K562 (cell line): ENCODE data around the gene MEX3D. TPM values are rescaled to one million over a fixed set of nuclear protein-coding genes. Genes with fewer than 3 reads are reported as not detected.

Experiments
- ATAC-seq: fragments of 200-7000 bp; cut with Tn5 transposase; 3 replicates; pipeline ENCODE4 v1.9.1; 2020; ENCODE audit warnings: moderate library complexity
- BruUV-seq: library from RNA; stranded (reverse); fragments of 400-500 nt; replicated peaks from 2 replicates; lab custom pipeline; 2021; lab: Mats Ljungman, UMichigan
- CTCF ChIA-PET: fragments of 300-600 bp; formaldehyde crosslinking; extraction: SDS; loops from one replicate; lab custom pipeline; 2021; ENCODE audit warnings: low intra/inter-chr PET ratio; lab: Yijun Ruan, JAX
- POLR2A ChIA-PET: fragments of 300-600, 350-650 bp; sonication (Branson Sonifier 250); formaldehyde crosslinking; extraction: SDS; loops from one replicate; lab custom pipeline; 2021; ENCODE audit warnings: antibody characterized with exemption, inconsistent platforms; lab: Yijun Ruan, JAX
- DNase-seq, 4 experiments: peaks; one replicate each; pipeline versions ENCODE4 v3.0.0 to v3.0.0-alpha.2; 2011 to 2018; ENCODE audit warnings: low spot score in 3 of 4, mixed read lengths in 3 of 4; ENCODE audit errors: extremely low read depth in 1 of 4
- FAIRE-seq: peaks from 2 replicates; lab custom pipeline; 2011; peaks lifted over from hg19 to GRCh38; lab: Jason Lieb, UNC
- H2AFZ ChIP-seq: 2 replicates; pipeline ENCODE4 v1.6.0; 2011; ENCODE audit warnings: low read depth, low read length, control low read depth, inconsistent platforms
- H3K27ac ChIP-seq: fragments of 200-600 bp; 3 replicates; pipeline ENCODE4 v1.8.0; 2011; ENCODE audit warnings: low read depth, mild to moderate bottlenecking, control low read depth, inconsistent platforms, low read length, moderate library complexity, mixed read lengths; ENCODE audit errors: extremely low read depth
- H3K27me3 ChIP-seq, 2 experiments: fragments of 300-600 bp in 1 of 2; 2 replicates in 1 of 2; 3 replicates in 1 of 2; pipeline versions ENCODE4 v1.6.0 to v1.8.0; 2011; ENCODE audit warnings: inconsistent platforms in 2 of 2, low read length in 2 of 2, mild to moderate bottlenecking in 1 of 2, mixed read lengths in 1 of 2, moderate library complexity in 1 of 2; ENCODE audit not compliant: control insufficient read depth in 2 of 2, insufficient read depth in 2 of 2
- H3K36me3 ChIP-seq: fragments of 300-600 bp; 3 replicates; pipeline ENCODE4 v1.8.0; 2011; ENCODE audit warnings: mild to moderate bottlenecking, low read length, inconsistent platforms; ENCODE audit not compliant: control insufficient read depth, insufficient read depth
- H3K4me1 ChIP-seq, 2 experiments: fragments of 200-600 bp in 1 of 2; replicated peaks in 1 of 2; 2 replicates in 1 of 2; 3 replicates in 1 of 2; pipeline versions ENCODE4 v1.5.1 to v1.8.0; 2011; ENCODE audit warnings: inconsistent platforms in 2 of 2, low read length in 2 of 2, mild to moderate bottlenecking in 1 of 2, mixed read lengths in 1 of 2, moderate library complexity in 1 of 2; ENCODE audit not compliant: control insufficient read depth in 2 of 2, insufficient read depth in 2 of 2
- H3K4me2 ChIP-seq: 2 replicates; pipeline ENCODE4 v1.6.1; 2011; ENCODE audit warnings: low read length, control low read depth, inconsistent platforms, mixed read lengths; ENCODE audit not compliant: insufficient read depth
- H3K4me3 ChIP-seq: fragments of 200-600 bp; sonication (generic), shearing (Covaris generic); 2 replicates; pipeline ENCODE4 v1.5.1; 2016; ENCODE audit warnings: control low read depth, inconsistent platforms
- H3K79me2 ChIP-seq: fragments of 200-600 bp; 3 replicates; pipeline ENCODE4 v1.8.0; 2011; ENCODE audit warnings: low read length, inconsistent platforms; ENCODE audit not compliant: control insufficient read depth, insufficient read depth
- H3K9ac ChIP-seq, 2 experiments: 2 replicates each; pipeline versions ENCODE4 v1.6.0 to v1.6.1; 2011; ENCODE audit warnings: low read depth in 2 of 2, low read length in 2 of 2, control low read depth in 1 of 2, inconsistent platforms in 1 of 2, mild to moderate bottlenecking in 1 of 2, mixed read lengths in 1 of 2; ENCODE audit not compliant: insufficient read depth in 1 of 2
- H3K9me1 ChIP-seq: one replicate; pipeline ENCODE4 v1.6.0; 2011; ENCODE audit warnings: inconsistent platforms, mild to moderate bottlenecking, low read length, moderate library complexity; ENCODE audit not compliant: control insufficient read depth, insufficient read depth
- H3K9me3 ChIP-seq: replicated peaks from 2 replicates; pipeline ENCODE4 v1.5.1; 2011; ENCODE audit warnings: low read depth, low read length, inconsistent platforms; ENCODE audit not compliant: control insufficient read depth, insufficient read depth
- H4K20me1 ChIP-seq: replicated peaks from 2 replicates; pipeline ENCODE4 v1.6.1; 2011; ENCODE audit warnings: low read length, inconsistent platforms, mixed read lengths; ENCODE audit not compliant: control insufficient read depth, insufficient read depth
- ATF6 ChIP-seq: sonication (generic); formaldehyde crosslinking; IDR thresholded peaks from 2 replicates; pipeline ENCODE4 v1.4.0; 2020; ENCODE audit warnings: mild to moderate bottlenecking, missing genetic modification reagents
- CHD1 ChIP-seq: fragments of 200-600 bp; sonication (generic); IDR thresholded peaks from one replicate; pipeline ENCODE4 v1.6.1; 2012; ENCODE audit warnings: mild to moderate bottlenecking, moderate library complexity, low read length, inconsistent platforms
- EHMT2 ChIP-seq: fragments of 450-650 bp; IDR thresholded peaks from 2 replicates; pipeline ENCODE4 v1.6.1; 2018; ENCODE audit warnings: antibody characterized with exemption
- FOXK2 ChIP-seq, 2 experiments: fragments of 450-650 bp; IDR thresholded peaks in 1 of 2; conservative IDR thresholded peaks in 1 of 2; 2 replicates each; pipeline ENCODE4 v1.6.1; 2016; ENCODE audit warnings: low read depth in 2 of 2, mild to moderate bottlenecking in 1 of 2
- MAFF ChIP-seq: IDR thresholded peaks from 2 replicates; pipeline ENCODE4 v1.6.1; 2012; ENCODE audit warnings: low read length, improper control_type of control experiment
- RCOR1 ChIP-seq, 2 experiments: IDR thresholded peaks; 2 replicates each; pipeline ENCODE4 v1.6.1; 2012; ENCODE audit warnings: low read depth in 2 of 2, low read length in 2 of 2, borderline replicate concordance in 1 of 2, improper control_type of control experiment in 1 of 2
- RUNX1 ChIP-seq: sonication (generic); IDR thresholded peaks from 2 replicates; pipeline ENCODE4 v1.6.1; 2016; ENCODE audit warnings: antibody characterized with exemption, low read depth
- SMARCE1 ChIP-seq: fragments of 450-650 bp; IDR thresholded peaks from 2 replicates; pipeline ENCODE4 v1.7.1; 2016; ENCODE audit warnings: mild to moderate bottlenecking
- ZBTB33 ChIP-seq: sonication (generic); formaldehyde crosslinking; IDR thresholded peaks from 2 replicates; pipeline ENCODE4 v1.8.1; 2023; ENCODE audit warnings: mild to moderate bottlenecking, missing genetic modification reagents
- ZFP1 ChIP-seq: fragments of 450-650 bp; formaldehyde crosslinking; IDR thresholded peaks from 2 replicates; pipeline ENCODE4 v1.4.0; 2020; ENCODE audit warnings: mild to moderate bottlenecking, mixed read lengths
- ZNF165 ChIP-seq: fragments of 250-450 bp; sonication (Bioruptor Pico); IDR thresholded peaks from 2 replicates; pipeline ENCODE4 v1.4.0; 2020; ENCODE audit warnings: borderline replicate concordance
- ZNF354B ChIP-seq: fragments of 250-450 bp; sonication (Bioruptor Pico); IDR thresholded peaks from 2 replicates; pipeline ENCODE4 v1.4.0; 2020
- ZNF79 ChIP-seq: fragments of 250-450 bp; sonication (Bioruptor Pico); IDR thresholded peaks from 2 replicates; pipeline ENCODE4 v1.4.0; 2020; ENCODE audit warnings: low read depth, mild to moderate bottlenecking, moderate library complexity
- WGBS: fragments of 100-300 bp; shearing (Covaris generic); methylation state at CpG from one replicate; pipeline ENCODE4 v1.1.6; 2016; ENCODE audit warnings: low coverage, mixed read lengths; ENCODE audit not compliant: insufficient coverage; ENCODE audit errors: missing lambda C conversion rate; 5-methylcytosine and 5-hydroxymethylcytosine counted together
- in situ Hi-C: fragments of 300-500 bp; cut with MboI; formaldehyde crosslinking; loops from 4 replicates; pipeline ENCODE4 v1.15.0; 2018; ENCODE audit warnings: inconsistent platforms, mixed read lengths
- intact Hi-C: fragments of 100-400 bp; cut with micrococcal nuclease; formaldehyde crosslinking; loops from 2 replicates; pipeline ENCODE4 v1.14.2; 2022
- polyA plus RNA-seq, 8 experiments: library from polyadenylated mRNA; depleted of rRNA in 4 of 8; stranded (reverse) in 5 of 8; unstranded in 3 of 8; fragments of >200 nt; fragmentation: Nextera tagmentation in 2 of 8; fragmentation: Illumina TruSeq in 1 of 8; extraction: Ambion mirVana in 2 of 8; extraction: Trizol in 1 of 8; gene quantifications; 2 replicates each; pipeline versions ENCODE4 v1.2.1 to v1.2.3, GENCODE V29; 2011 to 2014; ENCODE audit warnings: inconsistent platforms in 1 of 8, missing spikeins in 1 of 8
- total RNA-seq, 7 experiments: library from RNA; depleted of rRNA in 6 of 7; stranded (reverse); fragments of >200 nt in 6 of 7; fragmentation: Illumina TruSeq in 2 of 7; extraction: Trizol in 2 of 7; gene quantifications; 2 replicates each; pipeline versions ENCODE4 v1.2.1 to v1.2.3, GENCODE V29; 2011 to 2021; ENCODE audit warnings: low replicate concordance in 1 of 7
- TF ChIP-seq, protein P1 (sequence below): IDR thresholded peaks from 2 replicates; pipeline ENCODE4 v1.6.1; 2012; ENCODE audit warnings: low read depth, low read length, improper control_type of control experiment, borderline replicate concordance

The MEX3D gene
- total and polyA plus RNA-seq, 9 of the 15 experiments (the other 6 are each of a cell fraction or from before 2014, with no cell fraction given), result 1.7 to 39.3 (median 5.7) TPM

GRCh38 chr19:1551068-1552040 is 16.8 kb downstream of the MEX3D start:
- Histone ChIP-seq H3K4me1 (peaks cover 3 to 29% of the 10 kb centered on the region in 2 experiments; a peak in 3 of 5 replicates), H4K20me1 (no peaks in the 10 kb centered on the region), H3K27ac (no peak overlapping the region), H3K9me3 (no peaks in the 10 kb centered on the region), H2AFZ (no peak overlapping the region), H3K79me2 (no peaks in the 10 kb centered on the region), H3K4me3 (no peak overlapping the region), H3K36me3 (peaks cover 1% of the 10 kb centered on the region; the same call in 1 of the 3 replicates), H3K27me3 (no peaks in the 10 kb centered on the region; a peak in 1 of 5 replicates), H3K9ac (peak overlapping the region in 1 of 2 experiments; percentile 68; a peak in 2 of 4 replicates), H3K9me1 (no peaks in the 10 kb centered on the region), H3K4me2 (no peak overlapping the region)
- CTCF ChIA-PET, result no interaction called here
- intact Hi-C loops (no loop called here), in situ Hi-C loops (no loop called here)
- no TSS peak for BruUV-seq
- TF ChIP-seq ZNF165 (CRISPR knock-in tag) (no peak), SMARCE1 (no peak), ZNF79 (CRISPR knock-in tag) (no peak), RCOR1 (IDR thresholded peaks at IDR 0.05; ENCODE audit: borderline replicate concordance in 1 of 2, low read depth in 2 of 2, low read length in 2 of 2) (no peak), EHMT2 (no peak), CHD1 (no peak), MAFF (no peak), ZNF354B (CRISPR knock-in tag) (no peak), ZBTB33 (CRISPR knock-in tag) (no peak), ATF6 (no peak), FOXK2 (conservative IDR thresholded peaks at IDR 0.05 in 1 of 2, IDR thresholded peaks at IDR 0.05 in 1 of 2; ENCODE audit: low read depth in 2 of 2) (no peak), ZFP1 (CRISPR knock-in tag) (no peak), RUNX1 (no peak)
- TF ChIP-seq, protein P1, sequence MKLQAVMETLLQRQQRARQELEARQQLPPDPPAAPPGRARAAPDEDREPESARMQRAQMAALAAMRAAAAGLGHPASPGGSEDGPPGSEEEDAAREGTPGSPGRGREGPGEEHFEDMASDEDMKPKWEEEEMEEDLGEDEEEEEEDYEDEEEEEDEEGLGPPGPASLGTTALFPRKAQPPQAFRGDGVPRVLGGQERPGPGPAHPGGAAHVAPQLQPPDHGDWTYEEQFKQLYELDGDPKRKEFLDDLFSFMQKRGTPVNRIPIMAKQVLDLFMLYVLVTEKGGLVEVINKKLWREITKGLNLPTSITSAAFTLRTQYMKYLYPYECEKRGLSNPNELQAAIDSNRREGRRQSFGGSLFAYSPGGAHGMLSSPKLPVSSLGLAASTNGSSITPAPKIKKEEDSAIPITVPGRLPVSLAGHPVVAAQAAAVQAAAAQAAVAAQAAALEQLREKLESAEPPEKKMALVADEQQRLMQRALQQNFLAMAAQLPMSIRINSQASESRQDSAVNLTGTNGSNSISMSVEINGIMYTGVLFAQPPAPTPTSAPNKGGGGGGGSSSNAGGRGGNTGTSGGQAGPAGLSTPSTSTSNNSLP, result no peak
- FAIRE-seq (peak; percentile 48), DNase-seq (no peak), ATAC-seq (no peak)
- WGBS, result 32% methylated on average over 11 of the region's 17 CpGs
- POLR2A ChIA-PET, result interaction anchor here (0.6 kb wide), 1 partner anchor 11 kb away, joined by 3 read pairs; no protein-coding TSS in a partner anchor
